Mucosa of stomach (tissue), 1 donor: ENCODE results near the gene DZIP3.
"Not testable (repeated sequence)": the region's sequence is repeated elsewhere in the genome, so short reads cannot be mapped to it uniquely, and the experiment has no call there.

Experiments
- H3K27me3 ChIP-seq: one replicate; pipeline ENCODE4 v1.7.0; 2013; ENCODE audit warnings: mild to moderate bottlenecking, low read length; ENCODE audit not compliant: control insufficient read depth, insufficient read depth
- H3K36me3 ChIP-seq: one replicate; pipeline ENCODE4 v1.7.0; 2013; ENCODE audit warnings: low read length; ENCODE audit not compliant: control insufficient read depth, insufficient read depth
- H3K4me1 ChIP-seq: one replicate; pipeline ENCODE4 v1.7.0; 2013; ENCODE audit warnings: mild to moderate bottlenecking, low read length; ENCODE audit not compliant: control insufficient read depth, insufficient read depth
- H3K4me3 ChIP-seq: one replicate; pipeline ENCODE4 v1.7.0; 2013; ENCODE audit warnings: low read length
- H3K9ac ChIP-seq: one replicate; pipeline ENCODE4 v1.7.0; 2013; ENCODE audit warnings: mild to moderate bottlenecking, low read length, moderate library complexity
- H3K9me3 ChIP-seq: one replicate; pipeline ENCODE4 v1.7.0; 2013; ENCODE audit warnings: mild to moderate bottlenecking, low read length, moderate library complexity; ENCODE audit not compliant: control insufficient read depth
- donor health status: Pancreatic carcinoma.

Gene DZIP3

DNA sequence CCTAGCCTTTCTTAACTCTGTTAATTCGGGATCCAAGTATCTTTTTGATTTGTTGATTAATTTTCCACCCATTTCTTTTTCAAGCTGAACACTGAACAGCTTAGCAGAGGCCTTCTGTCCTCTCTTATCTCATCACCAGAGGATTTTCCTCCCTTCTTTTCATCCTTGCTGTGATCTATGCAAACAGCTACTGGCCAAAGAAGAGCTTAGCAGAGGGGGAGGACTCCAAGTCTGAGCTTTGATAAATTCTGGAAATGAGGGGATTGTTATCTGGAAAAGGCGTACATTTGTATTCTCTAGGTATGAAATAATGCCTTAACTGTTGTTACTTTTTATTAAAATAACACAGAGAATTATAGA, 13.4 kb downstream of the DZIP3 start:
- no peaks in the 10 kb centered on the region for H3K36me3 ChIP-seq
- no peaks in the 10 kb centered on the region for H3K27me3 ChIP-seq
- no peak overlapping the region for H3K4me3 ChIP-seq
- H3K9me3 ChIP-seq, result no peaks in the 10 kb centered on the region
- no peak overlapping the region for H3K9ac ChIP-seq
- H3K4me1 ChIP-seq, result no peaks in the 10 kb centered on the region

DNA sequence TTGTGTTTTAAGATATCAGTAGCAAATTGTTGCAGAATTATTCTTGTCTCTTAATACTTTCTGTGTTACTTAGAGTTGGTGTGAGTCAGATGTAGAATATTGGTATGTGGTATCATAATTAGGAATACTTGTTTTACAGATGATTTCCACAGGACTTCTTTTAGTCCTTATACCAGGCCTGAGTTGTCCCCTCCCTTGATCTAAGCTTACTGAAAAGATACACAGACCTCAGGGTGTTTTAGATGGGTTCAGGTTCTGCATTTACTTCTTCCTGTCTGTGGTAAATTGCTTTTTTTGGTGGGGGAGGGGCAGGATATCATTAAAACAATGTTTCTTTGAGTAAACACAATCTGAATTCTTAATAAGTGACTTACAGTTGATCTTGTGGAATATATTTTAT, 14.2 kb downstream of the DZIP3 start:
- no peaks in the 10 kb centered on the region for H3K36me3 ChIP-seq
- H3K4me3 ChIP-seq, result no peak overlapping the region
- no peaks in the 10 kb centered on the region for H3K4me1 ChIP-seq
- no peaks in the 10 kb centered on the region for H3K27me3 ChIP-seq
- H3K9ac ChIP-seq, result no peak overlapping the region
- no peaks in the 10 kb centered on the region for H3K9me3 ChIP-seq

- H3K9me3 ChIP-seq, result no peaks in the 10 kb centered on the region
- H3K4me3 ChIP-seq, result no peak overlapping the region
- H3K27me3 ChIP-seq, result no peaks in the 10 kb centered on the region
- no peaks in the 10 kb centered on the region for H3K36me3 ChIP-seq
- H3K9ac ChIP-seq, result no peak overlapping the region
- no peaks in the 10 kb centered on the region for H3K4me1 ChIP-seq
These were observed 15.5 kb downstream of the DZIP3 start for GRCh38 chr3:108605028-108605427.

GRCh38 chr3:108605491-108605890, 16.0 kb downstream of the DZIP3 start:
- Histone ChIP-seq H3K9ac (no peak overlapping the region), H3K9me3 (no peaks in the 10 kb centered on the region), H3K36me3 (no peaks in the 10 kb centered on the region), H3K27me3 (no peaks in the 10 kb centered on the region), H3K4me1 (no peaks in the 10 kb centered on the region), H3K4me3 (no peak overlapping the region)

GRCh38 chr3:108608750-108609149, 19.2 kb downstream of the DZIP3 start:
- Histone ChIP-seq H3K4me3 (no peak overlapping the region), H3K9ac (no peak overlapping the region), H3K27me3 (no peaks in the 10 kb centered on the region), H3K36me3 (no peaks in the 10 kb centered on the region), H3K4me1 (no peaks in the 10 kb centered on the region), H3K9me3 (no peaks in the 10 kb centered on the region)

- no peaks in the 10 kb centered on the region for H3K9me3 ChIP-seq
- H3K27me3 ChIP-seq, result no peaks in the 10 kb centered on the region
- H3K4me3 ChIP-seq, result no peak overlapping the region
- H3K36me3 ChIP-seq, result no peaks in the 10 kb centered on the region
- H3K4me1 ChIP-seq, result no peaks in the 10 kb centered on the region
- no peak overlapping the region for H3K9ac ChIP-seq
These were observed 21.1 kb downstream of the DZIP3 start for GRCh38 chr3:108610651-108611050.

- H3K4me1 ChIP-seq, H3K4me3 ChIP-seq, H3K9ac ChIP-seq, H3K27me3 ChIP-seq, H3K9me3 ChIP-seq, H3K36me3 ChIP-seq: not testable (repeated sequence)
These were observed 26.6 kb downstream of the DZIP3 start for GRCh38 chr3:108616090-108616489.

DNA sequence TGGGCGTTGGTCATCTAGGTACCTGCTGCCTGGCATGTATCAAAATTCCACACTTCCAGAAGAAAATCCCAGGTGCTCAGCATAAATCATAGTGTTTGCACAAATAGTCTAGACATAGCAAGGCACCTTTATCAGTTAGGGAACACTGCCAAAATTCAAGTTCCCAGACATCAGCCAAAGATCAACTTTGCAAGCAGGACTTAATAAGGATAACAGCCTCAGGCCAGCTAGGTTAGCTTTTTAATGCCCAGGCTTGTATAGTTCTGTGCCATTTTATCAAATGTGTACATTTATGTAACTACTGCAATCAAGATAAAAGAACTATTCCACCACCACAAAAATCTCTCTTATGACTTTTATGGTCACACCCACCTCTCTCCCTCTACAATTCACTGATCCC, 30.7 kb downstream of the DZIP3 start:
- no peak overlapping the region for H3K9ac ChIP-seq
- no peaks in the 10 kb centered on the region for H3K27me3 ChIP-seq
- no peak overlapping the region for H3K4me3 ChIP-seq
- H3K4me1 ChIP-seq, result peaks cover 9% of the 10 kb centered on the region
- H3K36me3 ChIP-seq, result no peaks in the 10 kb centered on the region
- no peaks in the 10 kb centered on the region for H3K9me3 ChIP-seq

DNA sequence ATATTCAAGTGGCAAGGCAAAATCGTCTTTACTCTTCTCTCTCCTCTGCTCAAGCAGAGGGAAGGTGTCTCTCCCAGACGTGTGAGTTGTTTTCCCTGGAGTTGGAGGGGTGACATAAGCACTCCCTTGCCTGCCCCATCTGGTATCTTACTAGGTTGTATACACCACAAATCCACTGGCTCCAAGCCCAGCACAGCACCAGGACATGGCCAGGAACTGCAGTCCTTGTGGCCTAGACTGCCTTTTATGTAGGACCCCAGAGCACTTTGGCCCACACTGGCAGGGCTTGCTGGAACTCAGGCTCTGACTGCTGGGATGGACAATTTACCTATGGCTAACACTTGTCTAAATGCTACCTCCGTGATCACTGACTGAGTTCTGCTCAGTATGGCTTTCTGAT, 34.0 kb downstream of the DZIP3 start:
- Histone ChIP-seq H3K9me3 (no peaks in the 10 kb centered on the region), H3K4me1 (peaks cover 9% of the 10 kb centered on the region), H3K9ac (no peak overlapping the region), H3K36me3 (no peaks in the 10 kb centered on the region), H3K27me3 (no peaks in the 10 kb centered on the region), H3K4me3 (no peak overlapping the region)

- no peaks in the 10 kb centered on the region for H3K9me3 ChIP-seq
- H3K27me3 ChIP-seq, result no peaks in the 10 kb centered on the region
- H3K4me1 ChIP-seq, result peaks cover 4% of the 10 kb centered on the region
- H3K4me3 ChIP-seq, result no peak overlapping the region
- H3K9ac ChIP-seq, result no peak overlapping the region
- H3K36me3 ChIP-seq, result no peaks in the 10 kb centered on the region
These were observed 40.5 kb downstream of the DZIP3 start for GRCh38 chr3:108629974-108630373.

DNA sequence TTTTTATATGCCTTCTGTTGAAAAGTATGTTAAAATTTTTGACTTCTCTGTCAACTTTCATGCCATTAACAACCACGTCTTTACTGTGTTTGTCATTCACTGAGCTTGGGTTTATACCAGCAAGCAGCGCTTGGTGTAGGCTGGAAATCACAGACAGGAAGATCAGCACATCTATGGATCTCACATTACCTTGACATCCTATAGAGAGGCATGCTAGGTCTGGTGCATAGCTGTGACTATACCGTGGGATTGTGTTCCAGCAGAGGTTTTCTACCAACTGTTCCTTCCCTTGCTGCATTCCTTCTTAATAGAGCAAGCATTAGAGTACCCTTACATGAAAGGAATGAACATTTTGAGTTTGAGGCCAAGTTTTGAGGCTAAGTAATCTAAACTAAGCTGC, 53.0 kb downstream of the DZIP3 start:
- Histone ChIP-seq H3K9ac (no peak overlapping the region), H3K36me3 (no peaks in the 10 kb centered on the region), H3K9me3 (no peaks in the 10 kb centered on the region), H3K4me1 (no peaks in the 10 kb centered on the region), H3K27me3 (no peaks in the 10 kb centered on the region), H3K4me3 (no peak overlapping the region)

DNA sequence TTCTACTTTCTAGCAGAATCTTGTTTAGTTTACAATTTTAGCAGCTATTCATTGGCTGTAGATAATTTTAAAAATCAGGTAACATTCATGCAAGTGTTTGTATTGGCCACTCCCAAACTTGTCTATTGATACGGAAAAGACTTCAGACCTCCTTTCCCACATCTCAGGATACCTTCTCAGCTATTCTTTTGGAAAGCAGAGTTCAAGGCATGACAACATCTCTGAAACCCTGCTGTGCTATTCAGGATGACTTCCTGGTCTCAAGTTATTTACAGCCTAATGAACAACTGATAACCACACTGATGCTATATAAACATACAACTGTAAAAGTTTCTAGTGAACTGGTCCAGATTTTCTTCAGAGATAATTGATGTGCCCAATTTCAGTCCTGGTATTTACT, 55.8 kb downstream of the DZIP3 start:
- Histone ChIP-seq H3K36me3 (no peaks in the 10 kb centered on the region), H3K27me3 (no peaks in the 10 kb centered on the region), H3K4me3 (no peak overlapping the region), H3K9ac (no peak overlapping the region), H3K4me1 (no peaks in the 10 kb centered on the region), H3K9me3 (no peaks in the 10 kb centered on the region)

DNA sequence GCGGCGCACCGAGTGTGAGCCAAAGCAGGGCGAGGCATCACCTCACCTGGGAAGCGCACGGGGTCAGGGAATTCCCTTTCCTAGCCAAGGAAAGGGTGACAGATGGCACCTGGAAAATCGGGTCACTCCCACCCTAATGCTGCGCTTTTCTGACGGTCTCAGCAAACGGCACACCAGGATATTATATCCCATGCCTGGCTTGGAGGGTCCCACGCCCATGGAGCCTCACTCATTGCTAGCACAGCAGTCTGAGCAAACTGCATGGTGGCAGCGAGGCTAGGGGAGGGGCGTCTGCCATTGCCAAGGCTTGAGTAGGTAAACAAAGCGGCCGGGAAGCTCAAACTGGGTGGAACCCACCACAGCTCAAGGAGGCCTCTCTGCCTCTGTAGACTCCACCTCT, 66.1 kb downstream of the DZIP3 start:
- not testable (repeated sequence) for H3K36me3 ChIP-seq, H3K9me3 ChIP-seq, H3K27me3 ChIP-seq, H3K4me1 ChIP-seq, H3K9ac ChIP-seq, H3K4me3 ChIP-seq
